Parathyroid adenoma (tissue), 2 donors: ENCODE data around the gene MORN3.
"Not testable (repeated sequence)": the region's sequence is repeated elsewhere in the genome, so short reads cannot be mapped to it uniquely, and the experiment has no call there.

Experiments
- H2AFZ ChIP-seq: fragments of 300-600 bp; sonication (generic); one replicate; pipeline ENCODE4 v1.7.0; 2017; ENCODE audit warnings: antibody characterized with exemption, mild to moderate bottlenecking
- H3K27ac ChIP-seq: fragments of 300-600 bp; sonication (generic); one replicate; pipeline ENCODE4 v1.7.0; 2017
- H3K27me3 ChIP-seq: fragments of 300-600 bp; sonication (generic); one replicate; pipeline ENCODE4 v1.7.0; 2017; ENCODE audit warnings: low read length; ENCODE audit not compliant: control insufficient read depth, insufficient read depth
- H3K36me3 ChIP-seq: fragments of 300-600 bp; sonication (generic); one replicate; pipeline ENCODE4 v1.7.0; 2017; ENCODE audit warnings: low read length; ENCODE audit not compliant: control insufficient read depth, insufficient read depth
- H3K4me1 ChIP-seq: fragments of 300-600 bp; sonication (generic); one replicate; pipeline ENCODE4 v1.7.0; 2017; ENCODE audit warnings: control low read depth
- H3K4me2 ChIP-seq: fragments of 300-600 bp; sonication (generic); one replicate; pipeline ENCODE4 v1.7.0; 2017; ENCODE audit warnings: low read length
- H3K4me3 ChIP-seq: fragments of 300-600 bp; sonication (generic); one replicate; pipeline ENCODE4 v1.7.0; 2017; ENCODE audit warnings: low read depth, low read length
- H3K79me2 ChIP-seq: fragments of 300-600 bp; sonication (generic); one replicate; pipeline ENCODE4 v1.7.0; 2017; ENCODE audit warnings: control low read depth
- H3K9ac ChIP-seq: fragments of 300-600 bp; sonication (generic); one replicate; pipeline ENCODE4 v1.7.0; 2017; ENCODE audit warnings: mild to moderate bottlenecking
- H3K9me3 ChIP-seq: fragments of 300-600 bp; sonication (generic); one replicate; pipeline ENCODE4 v1.7.0; 2017; ENCODE audit warnings: low read length; ENCODE audit not compliant: control insufficient read depth
- CTCF ChIP-seq: fragments of 300-600 bp; sonication (generic); IDR thresholded peaks from one replicate; pipeline ENCODE4 v1.7.0; 2017; ENCODE audit warnings: antibody characterized with exemption, mild to moderate bottlenecking
- donor health status: primary hyperparathyroidism.

The MORN3 gene

GRCh38 chr12:121669521-121669900 lies at the start of gene MORN3:
MORN3 (minus strand) TSS chr12:121669654; CDS start chr12:121669483, 171 bp downstream.
- Histone ChIP-seq H3K9ac (no peak within 1 kb of the TSS), H2AFZ (no peak within 1 kb of the TSS), H3K4me1 (no peaks in the 10 kb centered on the region), H3K79me2 (no peaks in the 10 kb centered on the region), H3K4me3 (no peak within 1 kb of the TSS), H3K9me3 (no peaks in the 10 kb centered on the region), H3K27me3 (no peaks in the 10 kb centered on the region), H3K4me2 (no peak within 1 kb of the TSS), H3K36me3 (no peaks in the 10 kb centered on the region), H3K27ac (no peak within 1 kb of the TSS)
- TF ChIP-seq CTCF, result no peak

- Histone ChIP-seq H2AFZ (no peak overlapping the region), H3K4me2 (no peak overlapping the region), H3K79me2 (peaks cover 4% of the 10 kb centered on the region), H3K9me3 (no peaks in the 10 kb centered on the region), H3K27ac (no peak overlapping the region), H3K27me3 (no peaks in the 10 kb centered on the region), H3K4me1 (peaks cover 8% of the 10 kb centered on the region), H3K9ac (no peak overlapping the region), H3K4me3 (no peak overlapping the region), H3K36me3 (no peaks in the 10 kb centered on the region)
- no peak for TF ChIP-seq CTCF
Measured at GRCh38 chr12:121718653-121719239, 49.3 kb upstream of the MORN3 start.

GRCh38 chr12:121717041-121717699 lies 47.7 kb upstream of the MORN3 start:
- no peak for TF ChIP-seq CTCF
- Histone ChIP-seq H3K4me3 (no peak overlapping the region), H3K9ac (no peak overlapping the region), H3K27ac (peak overlapping the region; percentile 15), H2AFZ (peak overlapping the region; percentile 45), H3K4me1 (peaks cover 14% of the 10 kb centered on the region), H3K27me3 (no peaks in the 10 kb centered on the region), H3K79me2 (peaks cover 9% of the 10 kb centered on the region), H3K4me2 (peak overlapping the region; percentile 50), H3K9me3 (no peaks in the 10 kb centered on the region), H3K36me3 (no peaks in the 10 kb centered on the region)

- no peak overlapping the region for H2AFZ ChIP-seq
- H3K79me2 ChIP-seq, result peaks cover 10% of the 10 kb centered on the region
- H3K27ac ChIP-seq, result no peak overlapping the region
- no peak overlapping the region for H3K4me2 ChIP-seq
- H3K4me3 ChIP-seq, result no peak overlapping the region
- no peaks in the 10 kb centered on the region for H3K36me3 ChIP-seq
- no peak overlapping the region for H3K9ac ChIP-seq
- TF ChIP-seq CTCF, result no peak
- H3K9me3 ChIP-seq, result no peaks in the 10 kb centered on the region
- peaks cover 18% of the 10 kb centered on the region for H3K4me1 ChIP-seq
- H3K27me3 ChIP-seq, result no peaks in the 10 kb centered on the region
Measured at GRCh38 chr12:121715862-121716435, 46.5 kb upstream of the MORN3 start.

GRCh38 chr12:121715055-121715454 lies 45.6 kb upstream of the MORN3 start:
- not testable (repeated sequence) for H3K36me3 ChIP-seq, H3K4me2 ChIP-seq, H3K9ac ChIP-seq, H3K4me3 ChIP-seq, H3K27ac ChIP-seq, H3K79me2 ChIP-seq, H3K9me3 ChIP-seq, H2AFZ ChIP-seq, H3K27me3 ChIP-seq
- H3K4me1 ChIP-seq, result peaks cover 18% of the 10 kb centered on the region
